ENCODE data around the gene RARA.
A peak's percentile ranks its signal among the peaks of the same experiment; 100 is the strongest.

RARA gene

DNA sequence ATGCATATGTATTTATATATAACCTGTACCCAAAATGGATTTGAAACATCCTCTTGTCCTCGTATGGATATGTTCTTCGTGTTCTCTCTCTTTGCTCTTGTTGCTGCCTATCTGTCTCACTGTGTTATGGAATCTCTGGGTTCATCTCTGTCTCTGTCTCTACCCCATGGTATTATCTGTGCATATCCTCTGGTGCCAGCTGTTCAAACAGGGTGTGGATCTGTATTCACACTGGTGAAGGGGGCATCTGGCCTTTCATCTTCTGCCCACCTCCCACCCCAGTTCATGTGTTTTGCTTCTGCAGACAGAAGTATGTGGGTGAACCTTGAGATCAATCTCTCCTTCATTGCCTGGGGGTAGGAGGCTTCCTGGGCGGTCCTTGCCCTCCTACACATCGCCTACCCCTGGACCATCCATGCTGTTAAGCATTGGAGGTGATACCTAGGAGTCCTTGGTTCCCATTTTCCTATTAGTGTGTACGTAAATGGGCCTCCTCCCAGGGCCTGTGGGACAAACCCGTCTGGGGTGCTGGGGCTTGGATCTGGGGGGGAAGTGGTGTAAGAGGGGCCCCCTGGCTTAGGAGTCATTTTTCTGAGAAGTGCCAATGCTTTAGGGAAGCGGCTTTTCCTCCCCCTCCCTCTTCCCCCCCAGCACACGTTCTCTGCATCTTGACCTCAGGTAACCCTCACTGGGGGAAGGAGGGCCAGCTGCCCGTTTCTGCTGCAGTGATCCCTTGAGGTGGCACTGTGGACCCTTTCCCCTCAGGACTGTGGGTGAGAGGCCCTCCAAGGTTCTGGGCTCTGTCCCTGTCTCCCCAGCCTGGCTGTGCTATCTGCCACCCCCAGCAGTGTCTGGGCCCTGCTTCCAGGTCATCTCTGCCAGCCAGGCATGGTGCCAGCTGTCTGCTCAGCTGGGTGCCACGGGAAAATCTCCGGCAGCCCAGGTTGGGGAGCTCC is 21.1 kb downstream of the RARA start:
- Histone ChIP-seq H3K4me1 (ENCODE audit: control insufficient read depth, insufficient read depth, low read length, unreplicated experiment) (peaks cover 82% of the 10 kb centered on the region), H3K4me3 (ENCODE audit: low read depth, low read length) (no peak overlapping the region), H3K79me2 (ENCODE audit: control insufficient read depth, insufficient read depth, low read length, unreplicated experiment) (peaks cover 67% of the 10 kb centered on the region), H3K27me3 (ENCODE audit: insufficient read depth, low read length) (no peaks in the 10 kb centered on the region), H2AFZ (ENCODE audit: low read length, unreplicated experiment) (no peak overlapping the region), H3K27ac (ENCODE audit: low read depth, low read length) (no peak overlapping the region), H3K36me3 (ENCODE audit: insufficient read depth, low read length) (peaks cover 6% of the 10 kb centered on the region; the same call in 1 of the 2 replicates)

DNA sequence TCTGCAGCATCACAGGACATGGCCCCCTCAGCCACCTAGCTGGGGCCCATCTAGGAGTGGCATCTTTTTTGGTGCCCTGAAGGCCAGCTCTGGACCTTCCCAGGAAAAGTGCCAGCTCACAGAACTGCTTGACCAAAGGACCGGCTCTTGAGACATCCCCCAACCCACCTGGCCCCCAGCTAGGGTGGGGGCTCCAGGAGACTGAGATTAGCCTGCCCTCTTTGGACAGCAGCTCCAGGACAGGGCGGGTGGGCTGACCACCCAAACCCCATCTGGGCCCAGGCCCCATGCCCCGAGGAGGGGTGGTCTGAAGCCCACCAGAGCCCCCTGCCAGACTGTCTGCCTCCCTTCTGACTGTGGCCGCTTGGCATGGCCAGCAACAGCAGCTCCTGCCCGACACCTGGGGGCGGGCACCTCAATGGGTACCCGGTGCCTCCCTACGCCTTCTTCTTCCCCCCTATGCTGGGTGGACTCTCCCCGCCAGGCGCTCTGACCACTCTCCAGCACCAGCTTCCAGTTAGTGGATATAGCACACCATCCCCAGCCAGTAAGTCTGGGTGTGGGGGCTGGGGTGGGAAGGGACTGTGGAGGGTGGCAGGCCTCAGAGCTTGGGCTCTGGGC is 22.0 kb downstream of the RARA start:
- H3K27me3 ChIP-seq (ENCODE audit: insufficient read depth, low read length): no peaks in the 10 kb centered on the region
- peaks cover 63% of the 10 kb centered on the region for H3K79me2 ChIP-seq (ENCODE audit: control insufficient read depth, insufficient read depth, low read length, unreplicated experiment)
- peak overlapping the region; percentile 19; the same call in 1 of the 2 replicates for H3K4me3 ChIP-seq (ENCODE audit: low read depth, low read length)
- H3K36me3 ChIP-seq (ENCODE audit: insufficient read depth, low read length): peaks cover 6% of the 10 kb centered on the region; the same call in 1 of the 2 replicates
- H2AFZ ChIP-seq (ENCODE audit: low read length, unreplicated experiment): no peak overlapping the region
- H3K27ac ChIP-seq (ENCODE audit: low read depth, low read length): 0 out of 2 replicates have a peak overlapping the region, but pooled peaks have one; percentile 4
- H3K4me1 ChIP-seq (ENCODE audit: control insufficient read depth, insufficient read depth, low read length, unreplicated experiment): peaks cover 82% of the 10 kb centered on the region

GRCh38 chr17:40331743-40332641 is 23.0 kb downstream of the RARA start:
- H3K4me3 ChIP-seq (ENCODE audit: low read depth, low read length): peak overlapping the region; percentile 19; the same call in 1 of the 2 replicates
- no peak overlapping the region for H2AFZ ChIP-seq (ENCODE audit: low read length, unreplicated experiment)
- H3K27ac ChIP-seq (ENCODE audit: low read depth, low read length): peak overlapping the region; percentile 13
- H3K4me1 ChIP-seq (ENCODE audit: control insufficient read depth, insufficient read depth, low read length, unreplicated experiment): peaks cover 73% of the 10 kb centered on the region
- H3K79me2 ChIP-seq (ENCODE audit: control insufficient read depth, insufficient read depth, low read length, unreplicated experiment): peaks cover 55% of the 10 kb centered on the region
- H3K27me3 ChIP-seq (ENCODE audit: insufficient read depth, low read length): no peaks in the 10 kb centered on the region
- H3K36me3 ChIP-seq (ENCODE audit: insufficient read depth, low read length): peaks cover 6% of the 10 kb centered on the region; the same call in 1 of the 2 replicates

DNA sequence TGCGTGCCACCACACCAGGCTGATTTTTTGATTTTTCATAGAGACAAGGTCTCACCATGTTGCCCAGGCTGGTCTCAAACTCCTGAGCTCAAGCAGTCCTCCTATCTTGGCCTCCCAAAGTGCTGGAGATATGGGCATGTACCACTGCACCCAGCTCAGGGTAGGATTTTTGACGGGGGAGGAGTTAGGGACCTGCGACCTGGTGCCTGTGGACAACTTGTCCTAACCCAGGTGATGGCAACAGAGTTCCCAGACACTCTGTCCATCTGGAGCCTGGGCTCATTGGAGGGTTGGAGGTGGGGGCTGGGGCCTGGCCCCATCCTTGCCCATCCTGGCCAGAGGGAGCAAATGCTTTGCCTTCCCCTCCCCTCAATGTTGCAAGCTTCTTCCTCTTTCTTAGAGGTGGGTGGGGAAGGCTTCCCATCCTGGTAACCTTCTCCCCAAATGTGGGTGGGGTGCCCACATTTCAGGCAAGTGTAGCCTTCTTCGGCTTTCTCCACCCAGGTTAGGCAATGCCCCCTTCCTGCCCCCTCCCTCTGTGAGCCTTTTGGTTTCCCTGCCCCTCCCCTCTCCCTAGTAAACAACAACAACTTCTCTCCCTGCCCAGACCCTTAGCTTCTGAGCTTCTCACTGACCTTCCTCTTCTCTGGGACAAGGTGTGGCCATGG is 24.9 kb downstream of the RARA start:
- H3K36me3 ChIP-seq (ENCODE audit: insufficient read depth, low read length): peaks cover 6% of the 10 kb centered on the region; the same call in 1 of the 2 replicates
- peaks cover 54% of the 10 kb centered on the region for H3K4me1 ChIP-seq (ENCODE audit: control insufficient read depth, insufficient read depth, low read length, unreplicated experiment)
- peaks cover 50% of the 10 kb centered on the region for H3K79me2 ChIP-seq (ENCODE audit: control insufficient read depth, insufficient read depth, low read length, unreplicated experiment)
- no peaks in the 10 kb centered on the region for H3K27me3 ChIP-seq (ENCODE audit: insufficient read depth, low read length)
- no peak overlapping the region for H2AFZ ChIP-seq (ENCODE audit: low read length, unreplicated experiment)
- H3K27ac ChIP-seq (ENCODE audit: low read depth, low read length): no peak overlapping the region
- H3K4me3 ChIP-seq (ENCODE audit: low read depth, low read length): no peak overlapping the region

DNA sequence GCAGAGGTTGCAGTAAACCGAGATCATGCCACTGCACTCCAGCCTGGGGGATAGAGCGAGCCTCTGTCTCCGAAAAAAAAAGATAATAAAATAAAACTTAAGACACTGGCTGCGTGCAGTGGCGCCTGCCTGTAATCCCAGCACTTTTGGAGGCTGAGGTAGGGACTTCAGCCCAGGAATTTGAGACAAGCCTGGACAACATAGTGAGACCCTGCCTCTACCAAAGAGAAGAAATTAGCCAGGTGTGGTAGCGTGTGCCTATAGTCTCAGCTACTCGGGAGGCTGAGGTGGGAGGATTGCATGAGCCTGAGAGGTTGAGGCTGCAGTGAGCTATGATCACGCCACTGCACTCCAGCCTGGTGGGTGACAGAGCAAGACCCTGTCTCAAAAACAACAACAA is 26.6 kb downstream of the RARA start:
- peaks cover 46% of the 10 kb centered on the region for H3K4me1 ChIP-seq (ENCODE audit: control insufficient read depth, insufficient read depth, low read length, unreplicated experiment)
- H3K27me3 ChIP-seq (ENCODE audit: insufficient read depth, low read length): no peaks in the 10 kb centered on the region
- no peak overlapping the region for H3K4me3 ChIP-seq (ENCODE audit: low read depth, low read length)
- peaks cover 37% of the 10 kb centered on the region for H3K79me2 ChIP-seq (ENCODE audit: control insufficient read depth, insufficient read depth, low read length, unreplicated experiment)
- H2AFZ ChIP-seq (ENCODE audit: low read length, unreplicated experiment): no peak overlapping the region
- peaks cover 6% of the 10 kb centered on the region; the same call in 1 of the 2 replicates for H3K36me3 ChIP-seq (ENCODE audit: insufficient read depth, low read length)
- H3K27ac ChIP-seq (ENCODE audit: low read depth, low read length): no peak overlapping the region

GRCh38 chr17:40337351-40337750 is 28.4 kb downstream of the RARA start:
- Histone ChIP-seq H3K27ac (ENCODE audit: low read depth, low read length) (no peak overlapping the region), H2AFZ (ENCODE audit: low read length, unreplicated experiment) (no peak overlapping the region), H3K4me3 (ENCODE audit: low read depth, low read length) (no peak overlapping the region), H3K4me1 (ENCODE audit: control insufficient read depth, insufficient read depth, low read length, unreplicated experiment) (peaks cover 38% of the 10 kb centered on the region), H3K27me3 (ENCODE audit: insufficient read depth, low read length) (no peaks in the 10 kb centered on the region), H3K36me3 (ENCODE audit: insufficient read depth, low read length) (no peaks in the 10 kb centered on the region), H3K79me2 (ENCODE audit: control insufficient read depth, insufficient read depth, low read length, unreplicated experiment) (peaks cover 34% of the 10 kb centered on the region)

DNA sequence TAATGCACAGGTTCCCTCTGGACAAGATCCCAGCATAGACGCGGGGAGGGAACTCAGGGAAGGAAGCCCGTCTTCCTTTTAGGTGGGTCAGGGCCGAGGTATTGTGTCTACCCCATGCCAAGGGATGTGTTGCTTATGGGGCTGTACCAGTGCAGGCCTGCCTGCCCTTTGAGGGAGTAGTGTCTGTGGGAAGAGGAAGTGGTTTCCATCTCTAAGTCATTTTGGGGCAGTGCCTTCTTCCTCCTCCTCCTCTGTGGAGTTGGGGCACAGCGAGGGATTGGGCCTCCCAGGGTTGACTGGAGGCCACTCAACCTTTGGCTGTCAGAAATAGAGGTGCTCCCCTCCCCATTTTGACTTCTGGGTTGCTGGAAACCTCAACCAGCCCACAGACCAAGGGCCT is 29.1 kb downstream of the RARA start:
- Histone ChIP-seq H2AFZ (ENCODE audit: low read length, unreplicated experiment) (no peak overlapping the region), H3K79me2 (ENCODE audit: control insufficient read depth, insufficient read depth, low read length, unreplicated experiment) (peaks cover 41% of the 10 kb centered on the region), H3K4me1 (ENCODE audit: control insufficient read depth, insufficient read depth, low read length, unreplicated experiment) (peaks cover 35% of the 10 kb centered on the region), H3K27me3 (ENCODE audit: insufficient read depth, low read length) (no peaks in the 10 kb centered on the region), H3K27ac (ENCODE audit: low read depth, low read length) (no peak overlapping the region), H3K4me3 (ENCODE audit: low read depth, low read length) (no peak overlapping the region), H3K36me3 (ENCODE audit: insufficient read depth, low read length) (no peaks in the 10 kb centered on the region)

GRCh38 chr17:40338941-40339649 is 30.1 kb downstream of the RARA start:
- H3K27me3 ChIP-seq (ENCODE audit: insufficient read depth, low read length): no peaks in the 10 kb centered on the region
- H3K36me3 ChIP-seq (ENCODE audit: insufficient read depth, low read length): no peaks in the 10 kb centered on the region
- H2AFZ ChIP-seq (ENCODE audit: low read length, unreplicated experiment): no peak overlapping the region
- peaks cover 47% of the 10 kb centered on the region for H3K79me2 ChIP-seq (ENCODE audit: control insufficient read depth, insufficient read depth, low read length, unreplicated experiment)
- no peak overlapping the region for H3K4me3 ChIP-seq (ENCODE audit: low read depth, low read length)
- no peak overlapping the region for H3K27ac ChIP-seq (ENCODE audit: low read depth, low read length)
- H3K4me1 ChIP-seq (ENCODE audit: control insufficient read depth, insufficient read depth, low read length, unreplicated experiment): peaks cover 40% of the 10 kb centered on the region

DNA sequence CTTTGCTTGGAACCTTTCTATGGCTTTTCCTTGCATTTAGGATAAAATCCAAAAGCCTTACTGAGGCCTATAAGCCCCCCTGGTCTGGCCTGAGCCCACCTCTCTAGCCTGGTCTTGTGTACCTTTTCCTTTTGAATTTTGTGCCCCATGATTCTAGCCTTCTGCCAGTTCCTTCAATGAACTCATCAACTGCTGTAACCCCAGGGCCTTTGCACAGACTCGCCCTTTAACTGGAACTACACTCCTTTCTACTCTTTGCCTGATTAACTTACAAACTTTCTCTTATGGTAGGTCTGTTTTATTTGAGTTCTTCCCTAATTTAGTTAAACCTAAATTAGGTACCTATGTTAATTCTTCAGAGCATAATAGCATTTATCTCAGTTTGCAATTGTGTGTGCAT is 31.3 kb downstream of the RARA start:
- no peak overlapping the region for H3K4me3 ChIP-seq (ENCODE audit: low read depth, low read length)
- peaks cover 38% of the 10 kb centered on the region for H3K4me1 ChIP-seq (ENCODE audit: control insufficient read depth, insufficient read depth, low read length, unreplicated experiment)
- peak overlapping the region; percentile 78; the same call in 1 of the 2 replicates for H3K27ac ChIP-seq (ENCODE audit: low read depth, low read length)
- H3K79me2 ChIP-seq (ENCODE audit: control insufficient read depth, insufficient read depth, low read length, unreplicated experiment): peaks cover 50% of the 10 kb centered on the region
- no peak overlapping the region for H2AFZ ChIP-seq (ENCODE audit: low read length, unreplicated experiment)
- H3K27me3 ChIP-seq (ENCODE audit: insufficient read depth, low read length): no peaks in the 10 kb centered on the region
- no peaks in the 10 kb centered on the region for H3K36me3 ChIP-seq (ENCODE audit: insufficient read depth, low read length)

Data from ACC112 (cell line).